NCI-H524 treated with DMSO at 0.1 percent for 48 hours (cell line): ENCODE results near the gene BCAM.
"Not testable (repeated sequence)": the region's sequence is repeated elsewhere in the genome, so short reads cannot be mapped to it uniquely, and the experiment has no call there.

ENCODE experiments used
- DNase-seq: peaks from one replicate; lab custom pipeline; 2025; lab: John Stamatoyannopoulos, UW

BCAM gene

GRCh38 chr19:44808463-44809371 lies at the start of gene BCAM:
Gene BCAM (plus strand): TSS chr19:44809103. CDS start chr19:44809125, 22 bp downstream.
- DNase-seq = no peak

DNA sequence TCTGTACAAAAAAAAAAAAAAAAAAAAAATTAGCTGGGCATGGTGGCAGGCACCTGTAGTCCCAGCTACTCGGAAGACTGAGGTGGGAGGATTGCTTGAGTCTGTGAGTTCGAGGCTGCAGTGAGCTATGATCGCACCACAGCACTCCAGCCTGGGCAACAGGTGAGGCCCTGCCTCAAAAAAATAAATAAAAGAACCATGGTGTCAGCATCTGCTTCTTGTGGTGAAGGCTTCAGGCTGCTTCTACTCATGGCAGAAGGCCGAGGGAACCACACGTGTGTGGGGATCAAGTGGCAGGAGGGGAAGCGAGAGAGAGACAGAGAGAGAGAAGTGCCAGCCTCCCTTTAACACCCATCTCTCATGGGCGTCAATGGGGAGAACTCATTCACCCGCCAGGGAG lies 46.9 kb upstream of the BCAM start:
- DNase-seq = no peak

GRCh38 chr19:44765033-44765948 lies 43.6 kb upstream of the BCAM start:
- DNase-seq = no peak

- no peak for DNase-seq
These were observed 43.0 kb upstream of the BCAM start for GRCh38 chr19:44765949-44766335.

- no peak for DNase-seq
These were observed 41.4 kb upstream of the BCAM start for GRCh38 chr19:44767295-44768180.

DNA sequence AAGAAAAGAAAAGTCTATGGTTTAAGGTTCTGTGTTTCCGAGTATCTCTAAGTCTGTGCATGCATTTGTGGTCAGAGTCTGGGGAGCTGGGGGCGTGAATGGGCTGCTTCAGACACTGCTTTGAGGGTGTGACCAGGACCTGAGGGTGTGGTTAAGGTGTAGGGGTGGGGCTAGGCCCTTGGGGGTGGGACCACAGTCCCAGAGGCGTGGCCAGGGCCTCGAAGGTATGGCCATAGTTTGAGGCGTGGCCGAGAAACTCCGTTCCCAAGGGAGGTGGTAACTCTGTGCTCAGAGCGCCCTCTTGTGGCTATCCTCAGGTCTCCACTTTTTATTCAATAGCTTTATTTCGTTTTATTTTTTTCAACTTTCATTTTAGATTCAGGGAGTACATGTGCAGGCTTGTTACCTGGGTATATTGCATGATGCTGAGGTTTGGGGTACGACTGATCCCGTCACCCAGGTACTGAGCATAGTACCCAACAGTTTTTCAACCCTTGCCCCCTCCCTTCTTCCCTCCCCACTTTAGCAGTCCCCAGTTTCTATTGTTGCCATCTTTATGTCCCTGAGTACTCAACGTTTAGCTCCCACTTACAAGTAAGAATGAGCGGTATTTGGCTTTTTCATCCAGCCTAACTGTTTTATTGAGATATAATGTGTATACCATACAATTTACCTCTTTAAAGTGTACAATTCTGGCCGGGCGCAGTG lies 38.2 kb upstream of the BCAM start:
- DNase-seq = peak; percentile 49

DNA sequence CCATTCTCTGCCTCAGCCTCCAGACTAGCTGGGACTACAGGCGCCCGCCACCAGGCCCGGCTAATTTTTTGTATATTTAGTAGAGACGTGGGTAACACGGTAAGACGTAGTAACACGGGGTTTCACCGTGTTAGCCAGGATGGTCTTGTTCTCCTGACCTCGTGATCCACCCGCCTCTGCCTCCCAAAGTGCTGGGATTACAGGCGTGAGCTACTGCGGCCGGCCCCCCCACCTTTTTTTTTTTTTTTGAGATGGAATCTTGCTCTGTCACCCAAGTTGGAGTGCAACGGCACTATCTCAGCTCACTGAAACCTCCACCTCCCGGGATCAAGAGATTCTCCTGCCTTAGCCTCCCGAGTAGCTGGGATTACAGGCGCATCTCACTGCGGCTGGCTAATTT lies 36.8 kb upstream of the BCAM start:
- DNase-seq = not testable (repeated sequence)

GRCh38 chr19:44772959-44773358 lies 35.9 kb upstream of the BCAM start:
- DNase-seq = no peak

DNA sequence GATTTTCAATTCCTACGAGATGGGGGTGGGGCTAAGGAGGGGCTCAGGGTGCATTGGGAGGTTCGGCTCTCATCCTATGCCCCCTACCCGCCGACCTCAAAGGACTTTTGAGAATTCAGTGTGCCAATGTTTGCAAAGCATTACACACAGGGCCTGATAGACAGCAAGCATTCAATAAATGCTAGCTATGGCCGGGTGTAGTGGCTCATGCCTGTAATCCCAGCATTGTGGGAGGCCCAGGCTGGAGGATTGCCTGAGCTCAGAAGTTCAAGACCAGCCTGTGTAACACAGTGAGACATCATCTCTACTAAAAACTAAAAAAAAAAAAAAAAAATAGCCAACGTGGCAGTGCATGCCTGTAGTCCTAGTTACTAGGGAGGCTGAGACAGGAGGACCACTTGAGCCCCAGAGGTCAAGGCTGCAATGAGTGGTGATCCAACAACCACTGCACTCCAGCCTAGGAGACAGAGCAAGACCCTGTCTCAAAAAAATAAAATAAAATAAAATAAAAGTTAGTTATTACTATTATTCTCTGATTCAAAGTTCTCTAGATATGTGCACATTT lies 33.1 kb upstream of the BCAM start:
- no peak for DNase-seq

DNA sequence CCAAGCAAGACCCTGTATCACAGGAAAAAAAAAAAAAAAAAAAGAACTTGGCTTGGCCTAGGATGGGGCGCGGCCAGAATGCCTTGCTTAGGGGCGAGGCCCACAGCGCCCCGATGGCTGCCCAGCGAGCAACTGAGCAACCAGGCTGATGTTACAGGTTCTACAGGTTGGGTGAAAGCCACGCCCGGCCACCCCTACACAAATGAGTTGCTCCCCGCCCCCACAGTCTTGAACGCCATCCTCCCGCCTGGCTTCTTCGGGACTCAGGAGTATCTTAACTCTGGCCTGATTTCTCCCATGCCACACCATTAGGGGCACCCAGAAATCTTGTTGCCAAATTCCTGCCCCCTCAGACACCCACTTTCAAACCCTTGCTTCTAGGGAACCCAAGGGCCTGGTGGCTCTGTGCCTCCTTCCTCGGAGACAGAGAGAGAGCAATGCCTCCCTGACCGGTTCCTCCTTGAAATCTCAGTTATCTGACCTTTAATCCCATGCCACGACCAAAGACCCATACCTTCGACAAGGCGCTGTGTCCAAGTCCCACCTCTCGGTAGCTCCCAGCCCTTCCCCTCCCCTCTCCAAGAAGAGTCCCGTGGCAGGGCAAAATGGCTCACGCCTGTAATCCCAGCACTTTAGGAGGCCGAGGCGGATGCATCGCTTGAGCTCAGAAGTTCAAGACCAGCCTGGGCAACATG lies 32.4 kb upstream of the BCAM start:
- DNase-seq = no peak

GRCh38 chr19:44777715-44778347 lies 31.1 kb upstream of the BCAM start, which contains the start of gene CBLC:
Gene CBLC (plus strand): TSS chr19:44777890. CDS start chr19:44777932, 42 bp downstream.
- no peak for DNase-seq

DNA sequence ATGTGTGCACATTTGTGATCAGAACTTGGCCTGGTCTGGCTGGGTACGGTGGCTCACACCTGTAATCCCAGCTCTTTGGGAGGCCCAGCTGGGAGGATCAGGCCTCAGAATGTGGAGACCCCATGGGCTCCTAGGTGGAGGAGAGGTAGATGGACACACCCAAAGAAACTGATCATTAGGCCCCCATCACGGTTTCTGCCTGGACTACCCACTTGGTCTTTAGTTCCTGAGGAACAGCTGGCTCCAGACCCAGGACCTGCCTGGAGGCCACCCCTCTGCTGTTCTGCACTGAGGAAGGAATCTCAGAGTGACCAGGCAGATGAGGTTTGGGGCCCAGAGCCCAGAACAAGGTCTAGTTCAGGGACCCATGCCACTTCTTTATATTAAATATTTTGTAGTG lies 29.8 kb upstream of the BCAM start:
- DNase-seq = no peak

GRCh38 chr19:44781694-44782093 lies 27.2 kb upstream of the BCAM start:
- not testable (repeated sequence) for DNase-seq

GRCh38 chr19:44782729-44783128 lies 26.2 kb upstream of the BCAM start:
- no peak for DNase-seq

DNA sequence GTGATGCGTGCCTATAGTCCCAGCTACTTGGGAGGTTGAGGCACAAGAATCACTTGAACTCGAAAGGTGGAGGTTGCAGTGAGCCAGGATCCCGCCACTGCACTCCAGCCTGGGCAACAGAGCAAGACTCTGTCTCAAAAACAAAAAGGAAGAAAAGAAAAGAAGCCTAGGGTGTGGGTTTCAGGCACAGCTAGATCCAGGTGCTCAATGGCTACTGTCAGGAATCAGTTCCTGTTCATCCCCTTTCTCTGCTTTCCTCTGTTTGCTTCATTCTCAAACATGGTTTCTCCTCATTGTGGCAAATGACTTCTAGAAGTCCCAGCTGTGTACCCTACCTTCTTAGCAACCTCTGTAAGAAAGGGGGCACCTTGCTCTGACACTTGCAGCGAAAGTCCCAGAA lies 25.4 kb upstream of the BCAM start:
- DNase-seq = no peak

GRCh38 chr19:44785271-44785670 lies 23.6 kb upstream of the BCAM start:
- no peak for DNase-seq

DNA sequence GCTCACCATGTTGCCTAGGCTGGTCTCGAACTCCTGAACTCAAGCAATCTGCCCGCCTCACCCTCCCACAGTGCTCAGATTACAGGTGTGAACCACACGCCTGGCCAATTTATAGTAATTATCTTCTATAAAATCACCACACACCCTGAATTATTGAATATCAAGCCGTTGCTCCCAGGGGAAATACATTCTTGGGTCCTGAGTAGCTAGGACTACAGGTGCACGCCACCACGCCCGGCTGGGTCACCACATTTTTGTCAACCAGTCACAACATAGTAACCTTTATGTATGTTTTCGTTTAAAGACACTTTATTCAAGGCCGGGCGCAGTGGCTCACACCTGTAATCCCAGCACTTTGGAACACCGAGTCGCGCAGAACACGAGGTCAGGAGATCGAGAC lies 22.9 kb upstream of the BCAM start:
- no peak for DNase-seq

- no peak for DNase-seq
These were observed 19.9 kb upstream of the BCAM start for GRCh38 chr19:44788971-44789370.

DNA sequence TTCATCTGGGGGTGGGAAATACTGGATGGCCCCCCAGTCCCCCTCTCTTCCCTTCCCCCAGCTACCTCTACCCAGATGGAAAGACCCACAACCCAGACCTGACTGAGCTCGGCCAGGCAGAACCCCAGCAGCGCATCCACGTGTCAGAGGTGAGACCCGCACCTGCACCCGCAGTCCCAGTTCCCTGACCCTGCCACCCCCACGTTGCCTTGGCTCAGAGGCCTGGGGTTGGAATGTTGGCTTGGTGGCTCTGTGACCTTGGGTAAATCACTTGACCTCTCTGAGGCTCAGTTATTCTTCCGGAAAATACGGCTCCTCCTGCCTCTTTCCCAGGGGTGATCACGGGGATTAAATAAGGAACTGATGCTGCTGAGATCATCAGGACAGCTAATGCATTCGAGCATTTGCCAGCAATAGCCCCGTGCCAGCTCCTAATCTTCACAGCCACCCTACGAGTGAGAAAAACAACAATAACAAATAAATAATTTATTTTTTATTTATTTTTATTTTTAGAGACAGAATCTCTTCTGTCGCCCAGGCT lies 18.9 kb upstream of the BCAM start:
- DNase-seq = no peak
